Astrocyte (in vitro differentiated cells and primary cell): ENCODE results near the gene ZC3H18.

Experiments
- EZH2 ChIP-seq: IDR thresholded peaks from 2 replicates; pipeline ENCODE4 v1.6.1; 2012; ENCODE audit warnings: mild to moderate bottlenecking, low read length, inconsistent platforms; ENCODE audit not compliant: insufficient read depth
- TF ChIP-seq, protein P1 (sequence below): IDR thresholded peaks from 2 replicates; pipeline ENCODE4 v1.5.1; 2011; ENCODE audit warnings: low read depth, mild to moderate bottlenecking, inconsistent platforms, low read length, moderate library complexity; ENCODE audit not compliant: insufficient read depth

DNA sequence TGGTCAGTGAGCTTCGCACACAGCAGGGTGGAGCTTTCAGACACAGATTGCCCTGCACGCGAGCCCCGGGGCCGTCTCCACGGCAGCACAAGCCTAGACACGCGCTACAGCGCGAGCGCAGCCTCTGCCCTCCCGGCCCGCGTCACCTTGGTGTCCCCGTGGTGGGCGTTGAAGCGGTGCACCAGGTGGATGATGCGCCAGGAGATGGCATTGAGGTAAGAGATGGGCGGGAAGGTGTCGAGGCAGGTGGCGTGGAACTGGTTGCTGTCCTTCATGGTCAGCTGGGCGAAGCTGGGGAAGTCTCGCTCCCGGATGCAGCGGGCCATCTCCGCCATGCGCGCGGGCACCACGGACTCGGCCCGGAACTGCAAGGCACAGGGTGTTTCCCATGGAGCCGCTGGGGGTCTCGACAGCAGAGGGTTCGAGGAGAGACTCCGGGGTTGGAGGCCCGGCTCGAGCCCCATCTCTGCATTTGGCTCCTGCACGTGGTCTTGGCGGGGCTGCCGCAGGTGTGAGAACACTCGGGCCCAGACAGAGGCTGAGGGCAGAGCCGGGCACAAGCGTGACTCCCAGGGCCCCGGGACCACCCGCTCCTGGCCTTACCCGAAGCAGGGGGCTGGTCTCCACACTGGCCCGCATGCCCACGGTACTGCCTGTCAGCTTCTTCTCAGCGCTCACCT, 85.0 kb downstream of the ZC3H18 start:
- TF ChIP-seq, protein P1, sequence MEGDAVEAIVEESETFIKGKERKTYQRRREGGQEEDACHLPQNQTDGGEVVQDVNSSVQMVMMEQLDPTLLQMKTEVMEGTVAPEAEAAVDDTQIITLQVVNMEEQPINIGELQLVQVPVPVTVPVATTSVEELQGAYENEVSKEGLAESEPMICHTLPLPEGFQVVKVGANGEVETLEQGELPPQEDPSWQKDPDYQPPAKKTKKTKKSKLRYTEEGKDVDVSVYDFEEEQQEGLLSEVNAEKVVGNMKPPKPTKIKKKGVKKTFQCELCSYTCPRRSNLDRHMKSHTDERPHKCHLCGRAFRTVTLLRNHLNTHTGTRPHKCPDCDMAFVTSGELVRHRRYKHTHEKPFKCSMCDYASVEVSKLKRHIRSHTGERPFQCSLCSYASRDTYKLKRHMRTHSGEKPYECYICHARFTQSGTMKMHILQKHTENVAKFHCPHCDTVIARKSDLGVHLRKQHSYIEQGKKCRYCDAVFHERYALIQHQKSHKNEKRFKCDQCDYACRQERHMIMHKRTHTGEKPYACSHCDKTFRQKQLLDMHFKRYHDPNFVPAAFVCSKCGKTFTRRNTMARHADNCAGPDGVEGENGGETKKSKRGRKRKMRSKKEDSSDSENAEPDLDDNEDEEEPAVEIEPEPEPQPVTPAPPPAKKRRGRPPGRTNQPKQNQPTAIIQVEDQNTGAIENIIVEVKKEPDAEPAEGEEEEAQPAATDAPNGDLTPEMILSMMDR = no peak
- no peak for TF ChIP-seq EZH2
